HG03060 (cell line): Measurements from ENCODE around the gene IFT122.
"Not testable (repeated sequence)": the region's sequence is repeated elsewhere in the genome, so short reads cannot be mapped to it uniquely, and the experiment has no call there.

Experiments used
- ATAC-seq: cut with Tn5 transposase; IDR thresholded peaks from one replicate; pipeline ENCODE4 v1.9.1; 2021; ENCODE audit warnings: low read depth, moderate number of reproducible peaks; ENCODE audit not compliant: unreplicated experiment

Gene IFT122

DNA sequence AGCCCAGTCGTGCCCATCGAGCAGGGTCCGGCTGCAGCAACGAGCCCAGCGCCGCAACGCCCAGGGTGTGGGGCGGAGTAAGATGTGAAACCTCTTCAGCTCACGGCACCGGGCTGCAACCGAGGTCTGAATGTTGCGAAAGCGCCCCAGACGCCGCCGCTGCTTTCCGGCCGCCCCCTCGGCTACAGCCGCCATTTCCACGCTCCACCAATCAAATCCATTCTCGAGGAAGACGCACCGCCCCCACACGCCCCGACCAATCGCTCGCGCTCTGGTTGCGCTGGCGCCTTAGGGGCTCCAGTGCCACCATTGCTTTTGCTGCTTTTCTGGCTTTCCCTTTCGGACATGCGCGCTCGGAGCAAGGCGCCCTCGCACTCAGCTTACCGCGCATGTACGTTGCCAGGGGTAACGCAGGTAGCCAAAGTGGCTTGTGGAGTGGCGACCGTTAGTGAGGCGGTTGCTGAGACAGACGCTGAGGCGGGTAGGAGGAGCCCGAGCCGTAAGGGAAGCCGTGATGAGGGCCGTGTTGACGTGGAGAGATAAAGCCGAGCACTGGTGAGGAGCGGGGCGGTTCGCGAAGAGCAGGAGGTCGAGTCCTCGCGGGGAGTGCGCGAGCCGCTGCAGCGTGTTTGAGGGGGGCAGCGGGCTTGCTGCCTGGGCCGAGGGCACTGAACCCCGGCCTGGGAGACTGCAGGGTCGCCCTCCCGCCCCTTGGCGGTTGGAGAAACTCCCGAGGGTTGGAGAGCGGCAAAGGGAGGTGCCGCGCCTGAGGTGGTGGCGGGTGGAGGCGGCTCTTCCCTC is at the start of gene IFT122, which contains the start of gene MBD4:
Gene IFT122, plus strand, starts transcription at position 408 of the 801 bp plus-strand sequence. Its CDS starts 107 bp downstream, at position 515.
Gene MBD4, minus strand, starts transcription at position 132 of the 801 bp plus-strand sequence. Its CDS starts 115 bp downstream, at position 17.
- peak; percentile 77 for ATAC-seq

DNA sequence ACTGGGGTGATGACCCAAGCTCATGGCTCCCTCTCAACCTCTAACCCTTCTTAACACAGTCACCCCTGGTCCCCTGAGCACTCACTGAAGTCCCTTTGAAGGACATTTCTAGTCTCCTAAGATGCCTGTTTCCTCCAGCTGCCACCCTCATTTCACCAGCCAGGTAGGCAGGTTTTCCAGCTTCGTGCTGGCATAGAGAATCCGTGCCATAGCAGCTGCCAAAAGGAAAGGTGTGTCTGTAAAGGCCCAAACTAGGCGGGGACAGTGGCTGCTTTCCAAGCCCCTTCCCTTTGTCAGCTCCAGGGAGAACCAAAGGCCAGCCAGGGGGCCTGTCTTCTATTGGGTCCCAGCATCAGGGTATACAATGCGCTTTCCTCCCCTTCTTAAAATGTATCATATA is 48.4 kb upstream of the IFT122 start:
- not testable (repeated sequence) for ATAC-seq

DNA sequence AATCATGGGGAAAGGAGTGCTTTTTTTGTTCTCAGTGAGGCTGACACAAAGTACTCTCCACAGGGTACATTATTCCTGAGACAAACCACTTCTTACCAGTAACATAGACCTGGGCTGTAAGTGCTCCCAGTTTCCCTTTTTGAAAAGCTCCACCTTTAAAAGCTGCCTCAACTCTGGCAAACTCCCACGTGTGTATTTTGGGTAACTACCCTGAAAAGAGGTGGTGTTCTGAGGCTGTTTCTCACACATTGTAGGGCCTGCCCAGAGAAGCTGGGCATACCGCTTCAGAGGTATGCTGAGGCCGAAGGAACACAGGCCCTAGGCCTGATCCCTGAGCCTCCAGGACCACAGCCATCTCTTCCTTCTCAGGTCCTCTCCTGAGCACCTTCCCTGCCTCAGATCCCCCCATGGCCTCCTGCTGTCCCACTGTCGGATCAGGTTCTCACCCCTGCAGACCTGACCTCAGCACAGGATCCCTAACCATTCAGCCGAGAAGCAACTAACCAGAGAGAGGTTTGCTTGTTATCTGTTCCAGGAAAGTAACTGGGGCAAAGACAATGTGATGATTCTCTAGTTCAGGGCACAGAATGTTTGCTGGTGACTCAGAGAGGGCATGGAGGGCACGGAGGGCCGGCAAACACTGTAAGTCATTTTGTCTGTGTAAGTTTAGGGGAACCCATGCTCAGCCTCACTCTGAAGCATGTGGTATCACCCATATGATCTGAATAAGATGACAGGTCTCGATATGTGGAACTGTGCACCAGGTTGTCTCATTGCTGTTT is 47.7 kb upstream of the IFT122 start:
- ATAC-seq, result not testable (repeated sequence)

DNA sequence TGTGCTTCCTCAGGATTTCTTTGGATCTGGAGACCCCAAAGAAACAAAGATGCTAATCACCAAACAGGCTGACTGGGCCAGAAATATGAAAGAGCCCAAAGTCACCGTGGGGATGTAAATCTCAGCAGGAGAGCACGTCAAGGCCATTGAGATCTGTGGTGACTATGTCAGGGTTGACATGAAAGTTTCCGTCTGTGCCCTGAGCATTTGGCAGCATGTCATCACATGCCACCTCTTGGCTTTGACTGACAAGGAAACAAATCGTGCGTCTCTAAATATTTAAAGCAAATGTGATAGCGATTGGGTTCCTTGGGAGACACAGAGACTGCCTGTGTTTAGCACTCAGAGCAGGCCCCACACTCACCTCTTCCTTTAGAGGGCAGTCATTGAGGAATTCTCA is 46.8 kb upstream of the IFT122 start:
- no peak for ATAC-seq

DNA sequence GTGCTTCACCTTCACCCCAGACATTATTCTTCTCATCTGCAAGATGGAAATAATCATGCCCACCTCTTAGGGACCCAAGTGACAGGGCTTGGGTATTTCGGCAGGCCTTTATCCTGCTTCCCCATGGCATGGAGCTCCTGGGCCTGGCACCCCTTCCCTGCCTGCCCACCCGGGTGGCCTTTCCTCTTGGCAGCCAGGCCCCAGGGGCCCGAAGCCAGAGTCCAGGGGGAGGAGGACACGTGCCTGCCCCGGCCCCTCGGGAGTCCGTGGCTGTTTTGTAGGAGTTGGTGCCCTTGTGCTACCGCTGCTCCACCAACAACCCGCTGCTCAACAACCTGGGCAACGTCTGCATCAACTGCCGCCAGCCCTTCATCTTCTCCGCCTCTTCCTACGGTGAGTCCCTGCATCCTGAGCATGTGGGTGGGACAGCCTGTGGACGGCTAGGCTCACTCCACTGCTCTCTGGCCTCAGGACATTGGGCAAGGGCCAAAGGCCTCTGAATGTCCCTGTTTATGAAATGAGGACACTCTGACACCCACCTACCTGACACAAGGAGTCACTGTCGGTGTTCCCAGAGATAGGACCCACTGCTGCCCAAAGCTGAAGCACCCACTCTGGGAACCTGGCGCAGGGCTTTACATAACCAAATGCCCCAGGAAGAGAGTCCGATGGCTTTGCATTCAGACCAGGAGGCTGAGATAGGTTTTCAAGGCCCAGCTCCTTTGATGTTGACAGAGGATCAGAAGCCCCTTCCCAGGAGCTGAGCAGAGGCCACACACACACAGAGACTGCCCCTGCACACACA is 46.1 kb upstream of the IFT122 start:
- ATAC-seq, result not testable (repeated sequence)

- ATAC-seq, result no peak
Observed at GRCh38 chr3:129398803-129399144, 41.2 kb upstream of the IFT122 start.

- peak; percentile 81 for ATAC-seq
Observed at GRCh38 chr3:129399145-129399894, 40.7 kb upstream of the IFT122 start.

- ATAC-seq, result no peak
Observed at GRCh38 chr3:129399895-129400357, 40.1 kb upstream of the IFT122 start.

- no peak for ATAC-seq
Observed at GRCh38 chr3:129402210-129402609, 37.8 kb upstream of the IFT122 start.

DNA sequence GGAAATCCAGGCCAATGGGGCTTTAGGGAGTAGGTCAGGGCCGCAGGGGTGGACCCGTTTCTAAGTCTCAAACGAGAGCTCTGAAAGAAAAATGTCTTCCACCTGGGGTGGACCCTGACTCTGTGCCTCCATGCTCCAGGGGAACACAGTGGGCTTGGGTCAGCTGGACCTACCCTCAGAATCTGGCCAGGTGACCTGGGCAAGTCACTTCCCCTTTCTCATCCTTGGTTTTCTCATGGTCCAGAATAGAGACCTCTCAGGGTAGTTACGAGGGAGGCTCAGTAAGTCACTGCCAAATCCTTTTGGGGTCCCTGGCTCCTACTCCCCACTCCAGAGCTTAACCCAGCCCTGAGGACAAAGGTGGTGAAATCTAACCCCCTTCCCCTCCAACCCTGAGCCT is 37.4 kb upstream of the IFT122 start:
- no peak for ATAC-seq

- ATAC-seq, result no peak
Observed at GRCh38 chr3:129403450-129403849, 36.6 kb upstream of the IFT122 start.

GRCh38 chr3:129404130-129404529 is 35.9 kb upstream of the IFT122 start:
- no peak for ATAC-seq

DNA sequence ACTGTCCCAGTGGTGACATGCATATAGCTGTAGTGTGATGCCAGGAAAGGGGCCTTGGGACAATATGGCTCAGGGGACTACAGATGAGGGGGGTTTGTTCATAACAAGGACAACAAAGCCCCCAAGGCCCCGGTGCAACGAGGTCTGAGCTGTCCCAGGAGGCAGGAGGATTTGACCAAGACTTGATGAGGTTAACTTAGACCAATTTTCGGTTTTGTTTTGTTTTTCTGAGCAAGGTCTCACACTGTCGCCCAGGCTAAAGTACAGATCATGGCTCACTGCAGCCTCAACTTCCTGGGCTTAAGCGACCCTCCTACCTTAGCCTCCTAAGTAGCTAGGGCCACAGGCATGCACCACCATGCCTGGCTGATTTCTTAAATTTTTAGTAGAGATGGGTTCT is 35.4 kb upstream of the IFT122 start:
- ATAC-seq, result no peak

DNA sequence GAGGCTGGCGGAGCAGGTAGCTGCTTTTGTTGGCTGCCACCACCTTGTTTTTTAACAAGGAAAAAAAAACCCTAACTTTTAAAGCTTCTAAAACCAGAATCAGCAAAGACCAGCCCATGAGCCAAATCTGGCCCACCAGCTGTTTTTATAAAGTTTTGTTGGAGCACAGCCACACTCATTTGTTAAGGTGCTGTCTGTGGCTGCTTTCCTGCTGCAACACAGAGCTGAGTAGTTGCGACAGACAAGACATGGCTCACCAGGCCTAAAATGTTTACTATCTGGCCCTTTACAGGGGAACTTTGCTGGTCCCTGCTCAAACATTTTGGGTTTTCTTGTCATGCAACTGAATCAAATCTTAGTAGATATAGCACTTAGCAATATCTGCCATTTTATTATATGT is 30.5 kb upstream of the IFT122 start:
- no peak for ATAC-seq

- ATAC-seq, result no peak
Observed at GRCh38 chr3:129410971-129411370, 29.1 kb upstream of the IFT122 start.

GRCh38 chr3:129412542-129413198 is 27.4 kb upstream of the IFT122 start:
- no peak for ATAC-seq

- not testable (repeated sequence) for ATAC-seq
Observed at GRCh38 chr3:129413238-129413637, 26.8 kb upstream of the IFT122 start.

DNA sequence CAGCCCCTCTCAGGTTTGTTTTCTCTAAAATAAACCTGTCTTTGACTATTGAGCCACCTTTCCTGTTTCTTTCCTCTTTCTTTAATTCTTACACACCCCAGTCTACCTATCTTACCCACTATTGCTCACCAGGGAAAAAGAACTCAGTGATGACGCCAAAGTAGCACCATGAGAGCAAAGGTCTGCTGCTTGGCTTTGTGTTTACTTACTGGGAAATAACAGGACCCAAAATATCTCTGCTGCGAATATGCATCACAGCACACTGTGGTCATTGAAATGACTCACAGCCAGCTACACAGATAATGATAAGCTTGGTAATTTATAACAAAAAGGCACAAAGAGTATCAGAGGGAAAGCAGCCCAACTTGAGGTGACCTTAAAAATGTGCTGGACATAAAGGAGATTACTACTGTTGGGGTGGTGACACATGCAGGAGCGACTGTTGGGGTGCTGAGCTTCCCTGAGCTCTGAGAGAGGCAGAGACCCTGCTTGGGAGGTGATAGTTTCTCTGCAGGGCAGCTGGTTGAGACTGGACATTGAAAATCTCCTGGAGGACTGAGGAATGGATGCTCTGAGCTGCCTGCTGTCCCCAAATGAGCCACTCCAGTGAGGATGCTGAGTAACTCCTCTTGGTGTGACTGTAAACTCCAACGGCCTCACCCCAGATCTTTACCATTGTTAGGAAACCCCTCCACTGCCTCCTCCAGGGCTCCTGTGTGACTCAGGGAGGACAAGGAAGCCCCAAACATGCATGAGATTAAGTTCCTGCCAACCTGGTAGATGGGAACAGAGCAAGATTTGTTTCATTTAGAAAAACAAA is 26.1 kb upstream of the IFT122 start:
- peak; percentile 89 for ATAC-seq

DNA sequence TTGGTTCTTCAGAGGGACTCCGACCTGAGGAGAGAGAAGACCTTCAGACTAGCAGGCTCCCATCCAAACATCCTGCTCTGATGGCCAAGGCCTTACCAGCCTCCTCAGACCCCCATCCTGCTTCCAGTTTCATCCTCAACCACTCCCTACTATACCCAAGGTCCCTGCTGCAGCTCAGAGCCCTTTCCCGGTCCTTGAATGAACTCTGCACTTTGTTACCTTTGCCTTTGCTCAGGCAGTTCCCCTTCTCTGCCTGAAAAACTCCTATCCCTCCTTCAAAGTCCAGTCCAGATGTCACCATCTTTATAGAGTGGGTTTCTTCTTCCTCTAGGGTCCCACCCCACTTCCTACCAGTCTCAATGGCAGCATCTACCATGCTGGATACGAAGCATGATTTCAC is 24.6 kb upstream of the IFT122 start:
- ATAC-seq, result no peak
